SHP77 treated with DMSO at 0.1 percent for 48 hours (cell line): ENCODE measurements around the gene RNF223.

Source experiments
- DNase-seq: peaks from one replicate; lab custom pipeline; 2025; lab: John Stamatoyannopoulos, UW

The RNF223 gene

DNA sequence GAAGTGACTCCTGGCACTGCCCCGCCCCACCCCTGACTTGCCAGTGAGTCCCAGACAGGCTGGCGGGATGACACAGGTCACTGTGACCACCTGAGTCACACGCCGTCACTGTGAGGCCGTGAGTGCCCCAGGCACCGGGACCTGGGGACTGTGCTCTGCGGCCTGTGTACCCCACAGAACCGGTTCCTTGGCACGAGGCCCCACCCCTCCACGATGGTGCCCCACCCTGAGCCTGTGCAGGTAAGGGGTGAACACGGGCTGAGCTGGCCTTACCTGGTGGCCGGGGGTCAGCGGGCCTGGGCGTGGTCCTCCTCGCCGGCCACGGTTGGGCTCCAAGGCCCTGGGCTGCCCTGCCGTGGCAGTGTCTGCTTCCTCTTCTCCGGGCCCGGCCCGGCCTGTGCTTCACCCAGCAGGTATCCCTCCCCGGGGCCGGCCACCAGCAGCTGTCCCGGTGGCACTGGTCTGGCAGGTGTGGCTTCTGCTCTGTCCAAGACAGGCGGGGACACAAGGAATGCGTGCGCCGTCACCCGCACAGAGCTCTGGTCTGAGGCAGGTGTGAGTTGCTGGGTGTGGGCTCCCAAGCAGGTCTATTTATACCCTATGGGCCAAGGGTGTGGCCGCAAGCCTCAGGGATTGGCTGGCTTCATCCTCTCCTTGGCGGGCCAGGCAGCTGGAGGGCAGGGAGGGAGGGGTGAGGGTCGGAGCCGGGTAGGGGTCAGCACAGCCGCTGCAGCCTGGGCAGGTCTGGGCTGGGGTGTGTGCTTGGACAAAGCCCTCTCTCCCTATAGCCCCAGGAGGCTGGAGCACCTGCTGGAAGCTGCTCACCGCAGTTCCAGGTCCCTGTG, at the start of gene RNF223:
Gene RNF223 (minus strand): TSS at position 564 of the 845 bp plus-strand sequence. CDS start 1,740 bp downstream, outside the sequence.
- no peak for DNase-seq

DNA sequence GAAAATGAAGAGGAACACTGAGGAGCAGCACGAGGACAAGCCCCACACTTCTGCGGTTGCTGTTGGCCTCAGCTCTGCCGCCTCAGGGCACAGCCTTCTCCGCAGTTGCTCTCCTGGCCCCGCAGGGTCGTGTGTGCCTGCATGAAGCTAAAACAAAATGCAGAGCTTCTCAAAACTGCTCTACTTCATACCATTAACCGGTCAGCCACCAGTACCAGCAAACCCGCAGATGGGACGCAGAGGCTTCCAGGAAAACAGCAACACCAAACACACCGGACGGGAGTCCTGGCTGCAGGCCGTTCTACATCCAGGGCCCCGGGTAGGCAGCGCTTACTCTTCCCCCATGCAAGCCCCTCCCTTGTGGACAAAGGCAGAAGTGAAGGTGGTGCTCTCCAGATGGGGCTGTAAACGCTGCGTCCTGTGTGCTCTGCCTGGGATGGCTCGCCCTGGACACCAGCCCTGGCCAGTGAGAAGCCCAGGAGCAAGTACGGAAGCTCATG, 48.9 kb upstream of the RNF223 start:
- DNase-seq, result no peak

DNA sequence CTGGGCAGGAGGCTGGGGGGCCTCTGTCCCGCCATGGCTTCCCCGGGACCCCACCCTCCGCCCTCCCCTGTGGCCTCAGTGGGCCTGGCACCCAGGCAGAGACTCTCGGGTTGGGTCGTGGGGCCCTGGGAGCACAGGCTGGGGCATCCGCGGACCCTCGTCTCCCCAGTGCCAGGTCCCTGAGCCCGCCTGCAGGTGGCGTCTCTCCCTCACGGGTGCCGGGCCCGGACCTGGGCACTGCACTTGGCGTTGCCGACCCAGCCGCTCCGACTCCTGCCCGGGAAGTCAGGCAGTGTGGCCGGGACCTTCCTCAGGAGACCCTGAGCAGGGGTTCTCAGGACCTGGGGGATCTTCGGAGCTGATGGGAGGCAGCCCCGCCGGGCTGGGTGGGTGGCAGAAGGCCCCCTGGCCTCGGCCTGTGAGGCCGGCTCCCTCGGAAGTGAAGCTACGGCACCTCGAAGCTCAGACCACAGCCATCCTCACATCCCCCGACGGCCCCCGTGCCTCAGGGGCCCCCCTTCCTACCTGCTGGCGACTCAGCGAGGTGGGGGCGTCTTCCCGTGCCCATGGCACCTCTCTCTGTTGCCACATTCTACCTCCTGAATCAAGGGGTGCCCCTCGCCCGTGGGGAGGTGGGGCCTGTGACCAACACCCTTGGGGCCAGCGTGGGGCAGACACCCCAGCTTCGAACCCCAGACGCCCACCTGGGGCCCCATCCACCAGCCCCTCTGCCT, 48.1 kb upstream of the RNF223 start:
- peak; percentile 12 for DNase-seq

DNA sequence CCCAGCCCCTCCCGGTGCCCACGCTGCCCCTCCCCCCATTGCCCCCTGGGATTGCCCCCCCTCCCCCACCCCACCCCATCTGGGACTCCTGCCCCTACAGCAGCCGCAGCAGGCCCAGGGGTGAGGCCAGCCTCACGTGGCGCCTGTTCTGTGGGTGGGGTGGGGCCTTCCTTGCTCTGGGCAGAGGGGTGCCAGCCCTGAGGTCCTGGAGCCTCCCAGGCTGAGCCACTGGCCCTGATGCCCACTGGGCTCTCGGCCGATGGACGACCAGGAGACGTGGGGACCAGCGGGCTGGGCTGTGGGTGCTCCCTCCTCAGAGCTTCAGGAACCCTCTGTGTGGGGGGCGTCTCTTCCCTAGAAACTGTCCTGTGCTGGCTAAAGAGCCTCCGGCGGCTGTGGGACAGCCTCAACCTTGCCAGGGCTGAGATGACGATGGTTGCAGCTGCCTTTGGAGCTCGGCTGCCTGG, 47.5 kb upstream of the RNF223 start:
- DNase-seq, result no peak

DNA sequence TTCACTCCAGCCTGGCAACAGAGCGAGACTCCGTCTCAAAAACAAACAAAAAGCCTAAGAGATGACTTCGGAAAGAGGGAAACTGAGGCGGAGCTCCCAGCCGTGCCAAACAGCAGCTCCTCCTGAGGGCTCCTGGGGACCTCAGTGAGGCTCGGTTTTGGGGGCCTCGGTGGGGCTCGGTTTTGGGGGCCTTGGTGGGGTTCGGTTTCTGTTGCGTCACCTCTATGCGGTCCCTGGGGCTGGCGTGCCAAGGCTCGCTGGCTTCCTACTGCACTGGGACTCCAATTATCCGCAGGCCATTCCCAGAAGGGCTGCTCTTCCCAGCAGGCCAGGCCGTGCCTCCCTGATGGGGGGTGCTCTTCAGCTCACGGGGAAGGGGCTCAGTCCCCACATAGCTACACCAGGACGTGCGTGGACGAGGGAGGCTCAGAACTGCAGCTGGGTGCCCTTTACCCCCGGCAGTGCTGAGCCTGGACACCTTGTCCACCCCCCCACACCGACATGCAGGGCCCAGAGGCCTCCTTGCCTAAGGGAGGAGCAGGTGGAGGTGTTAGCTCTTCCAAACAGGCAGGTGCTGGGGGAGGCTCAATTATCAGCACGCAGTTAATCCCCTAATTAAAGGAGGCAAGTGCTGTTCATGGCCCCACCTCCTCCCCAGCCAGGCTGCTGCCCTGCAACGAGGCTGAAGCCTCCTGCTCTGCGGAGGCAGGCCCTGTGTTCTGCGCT, 46.9 kb upstream of the RNF223 start:
- no peak for DNase-seq

DNA sequence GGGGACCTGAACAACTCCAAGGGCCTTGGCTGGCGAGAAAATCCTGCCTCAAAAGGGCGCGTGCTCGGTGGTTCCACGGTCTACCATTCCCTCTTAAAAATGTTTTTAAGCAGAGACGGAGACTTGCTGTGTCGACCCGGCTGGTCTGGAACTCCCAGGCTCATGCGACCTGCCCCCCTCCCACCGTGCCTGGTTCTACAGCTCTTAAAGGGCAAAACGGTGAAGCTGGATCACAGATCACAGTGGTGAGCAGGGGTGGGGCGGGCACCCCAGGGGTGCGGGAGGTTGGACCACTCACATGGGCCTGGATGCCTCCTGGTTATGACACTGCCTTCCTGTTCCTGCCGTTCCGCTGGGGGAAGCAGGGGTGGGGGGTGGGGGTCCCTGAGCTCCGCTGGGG, 46.0 kb upstream of the RNF223 start:
- DNase-seq, result no peak

DNA sequence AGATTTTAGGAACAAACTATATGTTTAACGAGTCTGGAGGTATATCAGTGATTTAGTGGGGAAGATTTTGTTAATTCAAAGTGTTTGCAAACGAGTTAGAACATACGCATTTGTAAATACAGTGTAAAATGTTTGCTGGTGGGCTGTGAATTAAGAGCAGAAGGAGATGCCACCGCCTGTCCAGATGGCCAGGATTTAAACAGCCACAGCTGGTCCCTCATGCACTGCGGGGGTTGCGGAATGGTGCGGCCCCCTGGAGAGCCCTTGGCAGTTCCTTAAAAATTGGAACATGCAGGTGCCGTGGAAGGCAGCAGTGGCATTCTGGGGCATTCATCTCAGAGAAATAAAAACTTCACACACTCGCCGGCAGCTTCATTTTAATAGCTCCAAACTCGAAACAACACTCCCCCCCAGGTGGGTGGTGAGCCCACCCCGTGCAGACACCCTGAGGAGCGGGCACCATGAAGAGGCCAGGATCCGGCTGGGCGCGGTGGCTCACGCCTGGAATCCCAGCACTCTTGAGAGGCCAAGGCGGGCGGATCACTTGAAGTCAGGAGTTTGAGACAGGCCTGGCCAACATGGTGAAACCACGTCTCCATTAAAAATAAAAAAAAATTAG, 45.3 kb upstream of the RNF223 start:
- DNase-seq, result no peak

DNA sequence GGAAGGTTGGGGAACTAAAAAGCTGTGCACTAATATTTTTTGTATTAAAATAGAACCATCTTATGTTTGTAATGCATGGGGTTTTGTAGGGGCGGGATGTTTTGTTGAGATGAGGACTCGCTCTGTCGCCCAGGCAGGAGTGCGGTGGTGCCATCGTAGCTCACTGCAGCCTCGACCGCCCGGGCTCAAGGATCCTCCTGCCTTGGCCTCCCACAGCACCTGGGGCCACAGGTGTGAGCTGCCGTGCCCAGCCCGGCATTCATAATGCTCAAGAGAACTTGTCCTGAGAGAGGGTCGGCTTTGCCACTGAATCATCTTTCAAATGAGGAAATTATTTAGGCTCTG, 44.7 kb upstream of the RNF223 start:
- DNase-seq, result no peak

DNA sequence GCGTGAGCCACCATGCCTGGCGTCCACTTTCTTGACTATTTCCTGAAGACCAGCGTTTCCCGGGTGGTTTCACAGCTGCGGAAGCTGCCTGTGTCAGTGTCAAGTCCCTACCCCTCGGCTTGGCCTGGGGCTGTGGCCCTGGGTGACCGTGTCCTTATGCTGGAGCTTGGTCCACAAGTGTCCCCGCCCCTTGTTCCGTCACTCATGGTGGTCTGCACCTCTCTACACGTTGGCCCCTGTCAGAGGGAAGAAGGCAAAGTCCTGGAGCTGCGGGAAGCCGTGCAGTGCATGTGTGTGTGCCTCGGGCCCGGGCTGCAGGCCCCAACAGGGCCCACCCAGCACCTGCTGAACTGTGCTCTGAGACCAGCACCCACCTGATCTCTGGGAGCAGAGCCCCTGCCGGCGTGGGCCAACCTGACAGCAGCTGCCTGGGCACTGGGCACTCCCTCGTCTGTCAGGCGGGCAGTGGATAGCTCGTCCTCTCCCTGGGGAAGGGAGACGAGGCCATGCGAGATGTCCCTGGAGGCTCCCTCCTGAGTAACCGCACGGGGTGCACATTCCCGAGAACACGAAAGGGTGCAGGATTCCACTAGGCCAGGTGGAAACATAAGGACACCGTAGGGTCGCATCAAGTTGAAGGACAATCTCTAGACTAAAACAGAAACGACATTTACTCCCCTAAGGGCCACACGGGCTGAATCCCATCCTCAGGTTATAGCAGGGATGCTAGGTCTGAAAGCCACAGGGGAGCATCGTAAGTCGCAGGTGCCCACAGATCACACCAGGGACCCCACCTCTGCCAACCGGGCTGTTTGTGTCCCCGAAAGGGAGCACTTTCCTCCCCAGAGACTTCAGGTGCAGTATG, 44.1 kb upstream of the RNF223 start:
- DNase-seq, result no peak

DNA sequence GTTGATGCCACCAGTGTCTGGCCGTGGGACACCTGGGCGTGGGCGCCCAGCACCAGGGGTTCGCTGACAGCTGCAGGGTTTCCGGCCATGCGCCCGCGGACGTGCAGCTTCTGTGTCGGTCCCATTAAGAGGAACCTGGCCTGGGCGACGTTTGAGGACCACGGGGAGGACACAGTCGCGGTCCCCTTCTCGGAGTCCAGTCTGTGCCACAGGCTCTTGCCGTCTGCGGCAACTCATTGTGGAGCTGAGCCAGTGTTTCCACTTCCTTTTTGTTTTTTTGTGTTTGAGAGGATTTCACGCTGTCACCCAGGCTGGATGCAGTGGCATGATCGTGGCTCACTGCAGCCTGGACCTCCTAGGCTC, 43.3 kb upstream of the RNF223 start:
- no peak for DNase-seq

DNA sequence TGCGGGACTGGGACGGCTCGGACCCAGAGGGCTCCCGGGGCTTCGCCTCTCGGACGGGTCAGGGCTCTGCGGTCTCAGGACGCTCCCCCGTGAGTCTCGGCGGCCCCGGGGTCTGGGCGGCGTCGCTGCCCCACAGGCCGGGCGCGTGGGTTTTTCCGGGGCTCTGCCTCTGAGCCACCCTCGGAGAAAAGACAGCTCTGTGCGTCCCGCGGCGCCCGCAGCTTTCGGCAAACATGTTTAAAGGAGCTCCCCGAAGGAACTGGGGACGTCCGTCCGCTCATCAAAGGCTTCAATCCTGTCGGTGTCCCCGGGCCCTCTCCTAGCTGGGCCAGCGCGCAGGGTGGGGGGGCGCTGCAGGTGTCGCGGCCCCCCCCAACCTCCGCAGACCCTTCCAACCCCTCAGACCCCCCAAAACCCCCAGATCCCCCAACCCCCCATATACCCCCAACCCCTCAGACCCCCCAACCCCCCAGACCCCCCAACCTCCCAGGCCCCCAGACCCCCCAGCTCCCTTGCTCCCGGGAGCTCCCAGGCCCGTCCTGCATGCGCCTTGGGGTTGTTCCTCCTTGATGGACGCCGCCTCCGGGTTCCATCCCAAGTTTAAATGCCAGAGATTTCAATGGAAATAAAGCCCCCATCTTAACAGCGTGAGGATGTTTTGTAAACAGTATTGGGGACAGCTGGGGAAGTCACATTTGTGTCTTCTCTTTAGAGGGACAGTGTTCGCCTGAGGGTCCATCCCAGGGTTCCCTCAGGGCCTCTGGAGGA, 42.8 kb upstream of the RNF223 start:
- DNase-seq, result no peak

DNA sequence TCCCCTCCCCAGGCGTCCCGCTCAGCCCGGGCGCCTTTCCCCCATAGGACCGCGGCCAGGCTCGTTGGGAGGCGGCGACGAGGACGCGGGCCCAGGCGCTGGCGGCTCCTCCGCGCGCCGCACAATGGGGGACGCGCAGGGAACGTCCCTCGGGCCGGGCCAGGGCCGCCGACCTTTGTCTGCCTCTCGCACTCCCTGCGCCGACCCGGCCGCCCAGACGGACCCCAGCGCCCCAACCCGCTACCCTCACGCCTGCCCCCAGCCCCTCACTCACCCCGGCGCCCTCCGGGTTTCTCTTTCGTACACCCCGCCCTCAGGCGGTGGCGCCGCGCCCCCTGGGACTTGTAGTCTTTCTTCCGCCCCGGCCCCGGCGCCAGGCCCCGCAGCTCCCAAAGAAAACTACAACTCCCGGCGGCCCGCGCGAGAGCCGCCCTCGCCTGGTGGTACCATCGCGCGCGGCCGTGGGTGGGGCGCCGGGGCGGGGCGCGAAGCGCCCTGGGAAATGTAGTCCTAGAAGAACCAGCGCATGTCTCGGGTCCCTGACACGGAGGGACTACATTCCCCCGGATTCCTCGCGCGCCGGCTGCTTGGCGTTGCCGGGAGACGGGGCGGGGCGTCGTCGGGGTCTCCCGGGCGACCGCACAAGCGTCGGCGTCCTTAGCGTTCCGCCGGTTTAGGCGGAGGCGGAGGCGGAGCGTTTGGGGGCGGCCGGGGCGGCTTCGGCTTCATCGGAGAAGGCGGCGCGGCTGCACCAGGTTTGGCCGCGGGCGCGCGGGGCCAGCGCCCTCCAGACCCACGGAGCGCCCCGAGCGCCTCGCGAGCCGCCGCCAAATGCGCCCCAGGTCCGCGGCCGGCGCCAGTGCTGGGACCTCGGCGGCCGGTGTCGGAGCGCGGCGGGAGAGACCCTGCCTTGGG, 41.9 kb upstream of the RNF223 start, which contains the start of gene C1orf159:
Gene C1orf159 (minus strand): TSS at position 304 of the 915 bp plus-strand sequence. CDS start 24,546 bp downstream, outside the sequence.
- DNase-seq, result peak; percentile 92

DNA sequence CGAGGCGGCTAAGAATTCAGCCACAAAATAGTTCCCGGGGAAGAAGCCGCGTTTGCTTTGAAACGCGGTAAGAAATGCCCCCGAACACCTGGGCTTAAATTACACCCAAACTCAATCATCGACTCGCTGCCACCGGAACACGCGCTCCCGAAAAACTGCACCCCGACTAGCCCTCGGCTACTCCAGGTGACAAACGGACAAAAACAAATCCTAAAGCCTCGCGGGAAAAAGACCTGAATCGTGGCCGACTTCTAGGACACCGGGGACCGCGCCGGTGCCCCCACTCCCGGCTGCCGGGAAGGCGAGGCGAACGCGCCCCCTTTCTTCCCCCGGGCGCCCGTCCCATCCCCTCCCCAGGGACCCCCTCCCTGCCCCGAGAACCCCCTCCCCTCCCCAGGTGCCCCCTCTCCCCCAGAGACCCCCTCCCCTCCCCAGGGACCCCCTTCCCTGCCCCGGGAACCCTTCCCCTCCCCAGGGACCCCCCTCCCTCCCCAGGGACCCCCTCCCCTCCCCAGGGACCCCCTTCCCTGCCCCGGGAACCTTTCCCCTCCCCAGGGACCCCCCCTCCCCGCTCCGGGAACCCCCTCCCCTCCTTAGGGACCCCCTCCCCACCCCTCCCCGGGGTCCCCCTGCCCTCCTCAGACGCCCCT, 41.2 kb upstream of the RNF223 start:
- no peak for DNase-seq

DNA sequence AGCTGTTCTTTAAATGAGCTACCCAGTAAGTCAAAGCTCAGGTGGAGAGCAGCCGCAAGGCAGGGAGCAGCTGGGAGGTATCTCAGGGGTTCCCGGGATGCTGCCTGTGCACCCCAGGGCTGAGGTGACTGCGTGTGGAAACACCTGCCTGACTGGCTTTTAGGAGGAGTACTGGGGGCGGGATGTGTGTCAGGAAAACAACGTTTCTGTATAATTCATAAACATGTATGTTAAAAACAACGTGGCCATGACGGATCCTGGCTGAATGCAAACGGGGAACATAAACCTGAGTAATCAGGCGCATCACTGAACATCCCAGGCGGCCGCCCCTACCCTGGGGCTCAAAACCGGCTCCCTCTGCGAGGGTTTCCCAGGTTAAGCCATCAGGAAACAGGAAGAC, 40.3 kb upstream of the RNF223 start:
- no peak for DNase-seq

DNA sequence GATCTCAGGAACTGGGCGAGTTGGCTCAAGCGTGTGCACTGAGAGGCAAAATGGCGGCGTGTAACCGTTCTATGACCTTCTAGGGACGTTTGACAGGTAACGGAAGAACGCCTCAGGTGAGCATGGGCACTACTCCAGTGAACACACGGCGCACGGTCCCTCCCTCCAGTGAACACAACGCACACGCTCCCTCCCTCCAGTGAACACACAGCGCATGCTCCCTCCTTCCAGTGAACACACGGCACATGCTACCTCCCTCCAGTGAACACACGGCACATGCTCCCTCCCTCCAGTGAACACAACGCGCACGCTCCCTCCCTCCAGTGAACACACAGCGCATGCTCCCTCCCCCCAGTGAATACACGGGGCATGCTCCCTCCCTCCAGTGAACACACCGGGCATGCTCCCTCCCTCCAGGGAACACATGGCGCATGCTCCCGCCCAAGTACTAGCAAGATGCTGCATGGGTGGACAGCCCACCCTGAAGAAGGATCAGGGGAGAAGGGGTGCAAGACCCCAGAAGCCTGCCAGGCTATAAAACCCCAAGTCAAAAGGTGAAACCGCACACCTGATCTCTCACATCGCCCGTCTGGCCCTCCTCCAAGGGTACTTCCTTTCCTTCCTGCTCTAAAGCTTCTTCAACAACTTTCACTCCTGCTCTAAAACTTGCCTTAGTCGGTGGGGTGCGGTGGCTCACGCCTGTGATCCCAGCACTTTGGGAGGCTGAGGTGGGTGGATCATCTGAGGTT, 38.3 kb upstream of the RNF223 start:
- DNase-seq, result no peak

DNA sequence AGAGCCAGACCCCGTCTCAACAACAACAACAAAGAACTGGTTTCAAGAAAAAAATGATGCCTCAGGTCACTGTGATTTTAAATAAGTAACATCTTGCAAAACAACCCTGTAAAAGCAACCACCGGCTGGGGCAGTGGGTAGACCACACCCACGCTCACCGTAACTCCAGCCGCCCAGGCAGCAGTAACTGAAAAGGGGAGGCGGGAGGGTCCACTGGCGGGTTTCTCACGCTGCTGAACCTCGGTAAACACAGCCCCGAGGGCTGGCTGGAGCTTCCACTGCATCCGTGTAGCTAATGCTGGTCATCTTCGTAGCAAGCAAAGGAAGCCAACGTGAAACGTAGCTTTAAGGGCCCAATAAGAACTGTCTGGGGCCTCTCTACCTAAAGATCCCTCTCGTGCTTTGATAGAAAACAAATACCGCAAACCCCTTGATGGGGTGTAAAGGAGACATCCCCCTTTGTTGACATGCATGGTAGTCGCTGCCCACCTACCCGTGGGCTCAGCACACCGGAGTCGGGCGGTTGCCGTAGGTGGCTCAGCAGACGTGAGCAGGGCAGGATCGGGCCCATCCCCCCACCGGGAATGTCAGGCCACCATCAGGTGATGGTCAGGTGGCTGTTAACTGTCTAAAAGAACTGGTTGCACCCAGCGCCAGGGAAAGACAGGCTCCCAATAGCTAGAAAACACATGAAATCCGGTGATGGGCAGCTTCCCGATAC, 37.6 kb upstream of the RNF223 start:
- DNase-seq, result no peak

DNA sequence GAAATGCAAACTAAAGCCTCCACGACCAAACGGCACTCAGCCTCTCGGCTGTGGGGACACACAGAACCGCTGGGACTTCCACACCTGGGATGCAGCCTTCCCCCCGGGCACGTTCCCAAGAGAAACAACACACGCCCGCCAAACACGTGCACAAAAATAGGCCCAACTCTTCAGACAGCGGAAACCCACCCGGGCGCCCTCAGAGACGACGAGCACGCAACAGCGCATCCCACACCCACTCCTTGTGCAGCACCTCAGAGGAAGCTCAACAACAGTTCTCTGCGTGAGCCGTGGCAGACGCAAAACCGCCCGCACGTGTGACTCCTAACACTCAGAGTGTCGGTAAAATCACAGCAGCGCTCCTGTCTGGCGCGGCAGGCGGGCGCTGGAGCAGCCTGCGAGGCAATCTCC, 36.5 kb upstream of the RNF223 start:
- no peak for DNase-seq
